Esophagus muscularis mucosa (tissue), 3 donors: ENCODE data around the gene TRIM2.

Source experiments
- CTCF ChIP-seq, 3 experiments: fragments of 200-600 bp in 2 of 3; fragments of 450-650 bp in 1 of 3; sonication (generic) in 2 of 3; IDR thresholded peaks; one replicate each; pipeline ENCODE4 v1.5.1; 2017 to 2019; ENCODE audit warnings: antibody characterized with exemption in 3 of 3, mild to moderate bottlenecking in 2 of 3, moderate library complexity in 1 of 3
- POLR2A ChIP-seq: fragments of 450-650 bp; IDR thresholded peaks from one replicate; pipeline ENCODE4 v1.6.1; 2017; ENCODE audit warnings: antibody characterized with exemption, moderate library complexity, mild to moderate bottlenecking, low read depth
- POLR2AphosphoS5 ChIP-seq, 2 donors: sonication (generic); formaldehyde crosslinking; IDR thresholded peaks; one replicate each; pipeline ENCODE4 v1.6.1; 2017; ENCODE audit warnings: antibody characterized with exemption in 2 of 2

DNA sequence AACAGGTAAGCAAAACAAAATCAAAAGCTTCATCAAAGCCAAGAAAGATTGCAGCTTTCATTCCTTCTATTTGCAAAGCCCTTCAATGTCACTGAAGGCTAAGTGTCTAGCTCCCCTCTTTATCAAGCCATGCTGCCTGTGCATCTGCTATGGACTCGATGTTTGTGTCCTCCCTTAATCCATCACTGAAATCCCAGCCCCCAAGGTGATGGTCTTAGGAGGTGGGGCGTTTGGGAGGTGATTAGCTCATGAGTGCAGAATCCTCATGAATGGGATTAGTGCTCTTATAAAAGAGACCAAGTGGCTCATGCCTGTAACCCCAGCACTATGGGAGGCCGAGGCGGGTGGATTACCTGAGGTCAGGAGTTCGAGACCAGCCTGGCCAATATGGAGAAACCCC lies 6.9 kb upstream of the TRIM2 start:
- TF ChIP-seq CTCF (IDR thresholded peaks at IDR 0.05): no peak
- no peak for TF ChIP-seq POLR2AphosphoS5 (IDR thresholded peaks at IDR 0.05)
- no peak for TF ChIP-seq POLR2A
